Measurements from ENCODE around the gene KYNU.

- no peak for TF ChIP-seq CTCF (conservative IDR thresholded peaks at IDR 0.05)
- TF ChIP-seq EZH2 (IDR thresholded peaks at IDR 0.05; ENCODE audit: low read depth): no peak
These were observed 6.1 kb upstream of the KYNU start for GRCh38 chr2:142871396-142871795.

Measured in PC-9 (cell line).